ENCODE measurements around the gene METAP1.
"Not testable (repeated sequence)": the region's sequence is repeated elsewhere in the genome, so short reads cannot be mapped to it uniquely, and the experiment has no call there.

Gene METAP1

GRCh38 chr4:98995183-98996055, at the start of gene METAP1:
METAP1 (plus strand) TSS chr4:98995721; CDS start chr4:98995754, 33 bp downstream.
- peak; percentile 82 to 97 (median 93) for DNase-seq
- intact Hi-C loops (cut with DNase I), result loop anchor here (2.0 to 5.0 kb wide), 2 partner anchors 57 to 67 kb away; partner anchors contain the start of gene EIF4E

- intact Hi-C loops (cut with DNase I), result no loop called here
Observed at GRCh38 chr4:98946359-98946758, 49.2 kb upstream of the METAP1 start.

GRCh38 chr4:98950925-98951324, 44.6 kb upstream of the METAP1 start:
- intact Hi-C loops (cut with DNase I), result no loop called here
- DNase-seq, result no peak

More at GRCh38 chr4:98946359-98946758, 49.2 kb upstream of the METAP1 start:
- DNase-seq, result no peak

- no peak for DNase-seq
- intact Hi-C loops (cut with DNase I), result no loop called here
Observed at GRCh38 chr4:98951710-98952109, 43.8 kb upstream of the METAP1 start.

GRCh38 chr4:98955229-98955628, 40.3 kb upstream of the METAP1 start:
- intact Hi-C loops (cut with DNase I), result no loop called here

DNA sequence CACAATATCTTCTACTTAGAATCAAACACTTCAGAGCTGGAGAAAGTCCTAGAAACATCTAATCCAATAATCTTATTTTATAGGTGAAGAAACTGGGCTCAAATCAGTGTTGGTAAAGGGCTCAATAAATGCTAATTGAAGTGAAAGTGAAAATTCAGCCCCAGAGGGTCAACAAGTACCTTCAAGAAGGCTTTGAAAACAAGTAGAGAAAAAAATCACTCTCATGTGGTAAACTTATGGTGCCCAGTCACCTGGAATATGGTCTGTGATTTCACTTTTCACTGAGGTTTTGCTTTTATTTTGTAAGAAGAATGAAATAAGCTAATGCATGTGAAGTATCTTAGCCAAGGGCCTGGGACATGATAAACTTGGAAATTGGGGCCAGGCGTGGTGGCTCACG, 37.5 kb upstream of the METAP1 start:
- intact Hi-C loops (cut with DNase I), result no loop called here
- no peak for DNase-seq

More at GRCh38 chr4:98955229-98955628, 40.3 kb upstream of the METAP1 start:
- no peak for DNase-seq

- intact Hi-C loops (cut with DNase I), result no loop called here
Observed at GRCh38 chr4:98959411-98959810, 36.1 kb upstream of the METAP1 start.

GRCh38 chr4:98961770-98962169, 33.8 kb upstream of the METAP1 start:
- DNase-seq, result no peak
- intact Hi-C loops (cut with DNase I), result no loop called here

More at GRCh38 chr4:98959411-98959810, 36.1 kb upstream of the METAP1 start:
- DNase-seq, result no peak

DNA sequence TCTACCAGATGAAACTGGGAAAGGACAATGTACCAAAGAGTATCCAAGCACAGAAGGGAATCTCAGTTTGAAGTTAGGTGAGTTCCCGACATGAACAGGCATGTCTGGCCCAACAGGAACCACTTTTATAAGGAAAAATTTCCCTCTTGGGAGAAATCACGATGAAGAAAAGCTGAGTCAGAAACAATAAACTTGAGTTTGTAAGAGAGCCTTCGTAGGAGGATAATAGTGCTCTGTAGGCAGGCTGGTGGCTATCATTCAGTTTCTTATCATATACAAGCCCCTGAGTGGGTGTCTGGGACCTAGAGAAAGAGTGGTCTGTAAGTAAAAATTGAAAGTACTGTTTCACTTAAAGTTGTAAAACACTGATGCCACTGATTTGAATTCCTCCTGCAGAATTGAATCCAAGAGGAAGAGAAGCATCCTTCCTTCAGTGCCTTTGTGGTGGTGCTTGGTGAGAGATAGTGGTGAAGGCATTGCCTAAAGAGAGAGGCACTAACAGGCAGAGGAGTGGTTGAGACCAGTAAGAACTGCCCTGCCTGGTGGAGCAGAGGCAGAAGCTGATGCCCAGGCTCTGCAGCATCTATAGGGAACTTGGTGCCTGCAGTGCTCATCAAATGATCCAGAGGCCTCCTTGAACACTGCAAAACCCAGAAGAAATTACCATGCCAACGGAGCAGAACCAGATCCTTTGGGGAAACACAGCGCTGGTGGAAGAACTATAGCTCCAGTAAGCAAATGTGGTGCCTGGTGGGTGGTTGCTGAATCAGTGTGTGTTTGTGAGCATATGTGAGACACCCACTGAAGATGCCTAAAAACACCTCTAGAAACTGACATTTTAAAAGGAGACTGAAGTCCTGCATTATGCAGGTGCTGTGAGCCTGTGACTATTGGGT, 31.7 kb upstream of the METAP1 start:
- DNase-seq, result peak in 2 of 42 donors; percentile 3 to 13
- intact Hi-C loops (cut with DNase I), result no loop called here

DNA sequence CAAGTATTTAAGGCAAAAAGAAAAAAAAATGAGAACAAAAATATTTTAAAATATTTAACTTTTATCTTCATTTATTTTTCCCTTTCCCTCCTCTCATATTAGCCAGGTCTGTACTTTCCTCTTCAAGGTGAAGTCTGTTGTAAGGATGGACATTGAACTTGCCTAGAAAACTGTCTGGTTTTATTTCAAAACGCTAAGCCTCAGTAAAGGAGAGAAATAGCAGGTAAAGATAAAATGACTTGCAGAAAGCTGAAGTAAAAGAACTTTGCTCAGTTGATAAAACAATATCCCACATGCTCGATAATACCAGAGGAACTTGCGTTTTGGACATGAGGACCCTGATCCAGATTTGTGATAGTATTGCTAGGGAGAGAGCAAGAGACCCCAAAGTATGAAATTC, 28.6 kb upstream of the METAP1 start:
- intact Hi-C loops (cut with DNase I), result no loop called here
- no peak for DNase-seq

DNA sequence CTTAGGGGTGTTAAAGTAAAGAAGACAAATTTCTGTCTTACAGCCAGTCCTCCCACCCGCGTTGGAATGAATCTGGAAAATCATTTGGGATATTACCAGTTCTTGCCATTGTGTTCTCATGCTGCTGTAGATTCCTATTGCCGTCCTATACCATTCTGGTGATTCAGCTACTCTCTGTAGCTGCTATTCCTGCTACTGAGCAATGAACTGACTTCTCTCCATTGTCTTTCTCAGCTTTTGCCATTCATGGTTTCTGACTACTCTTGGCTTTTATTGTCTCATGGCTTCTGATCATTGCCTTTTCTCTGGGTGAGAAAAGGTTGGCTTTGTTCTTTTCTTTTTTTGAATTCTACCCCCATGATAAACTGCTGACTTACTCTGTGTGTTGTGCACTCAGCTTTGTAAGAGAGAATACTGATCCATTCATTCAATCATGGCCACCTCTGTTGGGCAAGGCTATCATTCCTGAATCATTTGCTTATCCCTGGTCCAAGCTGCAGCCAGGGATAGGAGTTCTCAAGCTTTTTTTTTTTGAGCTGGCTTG, 27.7 kb upstream of the METAP1 start:
- no peak for DNase-seq
- intact Hi-C loops (cut with DNase I), result no loop called here

DNA sequence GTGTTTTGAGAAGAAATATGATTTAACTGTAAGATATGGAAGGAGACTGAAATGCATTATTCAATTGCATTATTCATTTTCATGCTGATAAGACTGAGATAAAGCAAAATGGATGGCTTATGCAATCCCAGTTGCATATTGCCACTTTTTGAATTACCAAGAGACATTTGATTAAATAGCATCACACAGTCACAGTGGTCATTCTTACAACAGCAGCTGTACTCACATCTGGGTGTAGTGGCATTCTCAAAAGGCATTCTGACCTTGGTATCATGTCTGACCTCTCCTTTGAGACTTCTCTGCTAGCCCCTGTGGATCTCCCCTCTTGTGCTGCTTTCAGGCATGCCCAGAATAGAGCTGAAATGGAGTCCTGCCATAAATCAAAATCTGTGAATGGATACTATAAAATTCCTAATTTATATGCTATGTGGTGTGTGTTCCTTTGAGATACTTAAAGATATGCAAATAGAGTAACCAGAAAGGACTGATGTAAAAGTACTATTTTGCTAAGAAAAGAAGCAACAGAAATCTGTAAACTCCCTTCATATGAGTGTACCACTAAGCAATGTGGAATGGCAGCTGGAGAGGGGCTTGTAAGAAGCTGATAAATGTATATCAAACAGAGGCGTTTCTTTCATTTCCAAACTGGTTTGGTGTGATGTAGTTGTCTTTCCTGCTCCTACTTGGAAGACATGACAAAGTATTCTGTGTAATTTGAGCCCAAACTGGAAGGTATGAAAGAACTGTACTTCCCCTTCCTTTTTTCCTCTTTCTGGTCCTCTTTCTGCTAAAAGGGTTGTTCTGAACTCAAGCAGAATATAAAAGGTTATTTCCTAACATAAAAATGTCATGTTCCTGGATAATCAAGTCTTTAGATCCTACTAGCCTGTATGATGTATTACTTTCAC, 25.4 kb upstream of the METAP1 start:
- intact Hi-C loops (cut with DNase I), result no loop called here
- DNase-seq, result no peak

DNA sequence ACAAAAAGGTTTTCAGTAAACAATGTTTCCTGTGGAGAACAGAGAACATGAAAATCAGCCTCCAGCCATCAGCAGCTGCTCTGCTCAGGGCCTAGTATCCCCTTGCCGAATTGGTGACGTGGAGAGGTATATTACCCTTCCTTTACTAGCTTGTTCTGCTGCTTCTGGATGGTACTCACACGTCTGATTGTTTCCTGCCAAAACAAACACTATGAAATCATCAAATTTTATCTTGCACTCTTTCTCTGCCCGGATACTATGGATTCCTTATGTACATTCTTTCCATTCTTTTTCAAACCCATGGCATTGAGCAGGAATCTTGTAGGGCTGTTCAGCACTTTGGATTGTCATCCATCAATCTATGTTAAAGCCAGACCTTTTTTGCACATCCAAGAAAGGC, 18.8 kb upstream of the METAP1 start:
- intact Hi-C loops (cut with DNase I), result no loop called here
- DNase-seq, result no peak

GRCh38 chr4:98977557-98977956, 18.0 kb upstream of the METAP1 start:
- intact Hi-C loops (cut with DNase I), result no loop called here

DNA sequence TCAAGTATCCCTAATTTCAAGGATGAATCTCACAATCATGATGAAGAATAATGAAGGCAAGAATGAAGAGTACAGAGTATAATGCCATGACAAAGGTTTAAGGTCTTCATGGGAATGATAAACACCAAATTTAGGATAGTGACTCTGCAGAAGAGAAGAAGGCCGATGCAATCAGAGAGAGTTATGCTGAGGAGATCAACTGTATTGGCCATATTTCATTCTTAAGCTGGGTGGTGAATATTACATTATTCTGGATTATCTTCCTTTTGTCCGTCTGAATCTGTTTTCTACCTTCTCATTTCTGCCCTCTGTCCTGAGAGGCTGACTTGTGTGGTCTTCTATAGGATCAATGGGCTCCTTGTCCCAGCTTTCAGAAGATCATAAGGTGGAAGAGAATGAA, 7.8 kb upstream of the METAP1 start:
- DNase-seq, result no peak
- intact Hi-C loops (cut with DNase I), result no loop called here

More at GRCh38 chr4:98977557-98977956, 18.0 kb upstream of the METAP1 start:
- no peak for DNase-seq

DNA sequence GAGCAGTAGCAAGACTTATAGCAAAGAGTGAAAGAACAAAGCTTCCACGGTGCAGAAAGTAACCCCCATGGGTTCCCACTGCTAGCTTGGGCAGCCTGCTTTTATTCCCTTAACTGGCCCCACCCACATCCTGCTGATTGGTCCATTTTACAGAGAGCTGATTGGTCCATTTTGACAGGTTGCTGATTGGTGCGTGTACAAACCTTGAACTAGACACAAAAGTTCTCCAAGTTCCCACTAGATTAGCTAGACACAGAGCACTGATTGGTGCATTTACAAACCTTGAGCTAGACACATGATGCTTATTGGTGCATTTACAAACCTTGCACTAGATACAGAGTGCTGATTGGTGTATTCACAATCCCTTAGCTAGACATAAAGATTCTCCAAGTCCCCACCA, 2.7 kb upstream of the METAP1 start:
- DNase-seq; intact Hi-C loops (cut with DNase I): not testable (repeated sequence)

DNA sequence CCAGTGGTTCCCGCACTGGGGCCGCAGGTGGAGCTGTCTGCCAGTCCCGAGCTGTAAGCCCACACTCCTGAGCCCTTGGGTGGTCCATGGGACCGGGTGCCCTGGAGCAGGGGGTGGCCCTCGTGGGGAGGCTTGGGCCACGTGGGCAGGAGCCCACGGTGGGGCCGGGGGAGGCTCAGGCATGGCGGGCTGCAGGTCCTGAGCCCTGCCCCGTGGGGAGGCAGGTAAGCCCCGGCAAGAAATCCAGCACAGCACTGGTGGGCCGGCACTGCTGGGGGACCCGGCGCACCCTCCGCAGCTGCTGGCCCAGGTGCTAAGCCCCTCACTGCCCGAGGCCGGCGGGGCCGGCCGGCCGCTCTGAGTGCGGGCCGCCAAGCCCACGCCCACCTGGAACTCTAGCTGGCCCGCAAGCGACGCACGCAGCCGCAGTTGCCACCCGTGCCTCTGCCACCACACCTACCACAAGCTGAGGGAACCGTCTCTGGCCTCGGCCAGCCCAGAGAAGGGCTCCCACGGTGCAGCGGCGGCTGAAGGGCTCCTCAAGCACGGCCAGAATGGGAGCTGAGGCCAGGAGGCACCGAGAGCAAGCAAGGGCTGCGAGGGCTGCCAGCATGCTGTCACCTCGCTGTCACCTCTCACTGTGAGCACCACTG, 2.0 kb upstream of the METAP1 start:
- no peak for DNase-seq
- intact Hi-C loops (cut with DNase I), result loop anchor here (2.0 kb wide), 1 partner anchor 65 kb away; the partner anchor contains the start of gene EIF4E
